AG04449 (cell line): ENCODE results near the gene PAX6.

Experiments
- CTCF ChIA-PET: fragments of 350-600 bp; formaldehyde crosslinking; extraction: SDS; loops from one replicate; lab custom pipeline; 2021; ENCODE audit warnings: antibody characterized with exemption; lab: Yijun Ruan, JAX
- POLR2A ChIA-PET: fragments of 400-600, 350-600 bp; formaldehyde crosslinking; extraction: SDS; loops from one replicate; lab custom pipeline; 2020; ENCODE audit warnings: antibody characterized with exemption, inconsistent platforms; lab: Yijun Ruan, JAX
- DNase-seq: peaks from one replicate; pipeline ENCODE4 v3.0.0-alpha.2; 2010; ENCODE audit warnings: low read depth, low spot score
- H3K4me3 ChIP-seq: 2 replicates; pipeline ENCODE4 v1.5.1; 2011; ENCODE audit warnings: low read depth, mild to moderate bottlenecking, control low read depth, low read length
- TF ChIP-seq, protein P1 (sequence below): IDR thresholded peaks from one replicate; pipeline ENCODE4 v1.5.1; 2011; ENCODE audit warnings: mild to moderate bottlenecking, moderate library complexity, low read length, control low read depth, inconsistent platforms; ENCODE audit not compliant: insufficient read depth; ENCODE audit errors: missing control alignments

Gene PAX6

DNA sequence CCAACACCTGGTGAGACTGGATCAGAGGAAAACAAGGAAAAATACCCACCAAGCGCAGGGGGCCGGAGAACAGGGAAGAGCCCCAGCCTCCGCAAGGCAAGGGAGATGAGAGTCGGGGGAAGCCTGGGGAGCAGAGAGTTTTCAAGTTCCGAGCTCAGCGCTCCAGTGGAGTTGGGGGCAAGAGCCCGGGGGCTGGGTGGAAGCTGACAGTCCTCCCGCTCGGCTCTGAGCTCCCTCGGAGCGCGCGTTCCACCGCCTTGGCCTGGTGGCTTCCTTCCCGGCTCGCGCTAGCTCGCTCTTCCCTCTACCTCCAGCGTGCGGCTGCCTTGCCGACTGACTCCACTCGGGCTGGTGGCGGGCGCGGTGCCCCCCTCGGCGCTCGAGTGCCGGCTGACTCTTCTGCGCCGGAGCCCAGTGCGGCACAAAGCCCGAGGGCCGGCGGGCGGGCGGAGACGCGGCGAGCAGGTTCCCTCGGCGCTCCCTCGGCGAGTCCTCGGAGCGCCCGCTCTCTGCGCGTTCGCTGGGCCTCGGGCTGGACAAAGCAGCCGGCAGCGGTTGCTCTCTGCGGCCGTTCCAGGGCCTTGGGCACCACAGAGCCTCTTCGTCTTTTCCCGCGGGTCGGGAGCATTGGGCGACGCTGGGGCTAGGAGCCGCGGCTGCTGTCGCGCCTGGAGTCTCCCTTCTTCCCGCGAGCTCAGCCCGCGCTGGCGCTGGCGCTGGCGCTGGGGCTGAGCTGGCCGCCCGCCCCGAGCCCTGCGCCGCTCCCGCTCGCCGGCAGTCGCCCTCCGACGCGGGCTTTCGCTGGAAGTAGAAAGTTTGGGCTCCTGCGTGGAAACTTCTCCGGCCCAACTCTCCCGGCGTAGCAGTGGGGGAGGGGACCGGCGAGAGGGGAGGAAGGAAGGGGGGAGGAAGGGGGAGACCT, 1.0 kb downstream of the PAX6 start:
- no peak for DNase-seq
- TF ChIP-seq, protein P1, sequence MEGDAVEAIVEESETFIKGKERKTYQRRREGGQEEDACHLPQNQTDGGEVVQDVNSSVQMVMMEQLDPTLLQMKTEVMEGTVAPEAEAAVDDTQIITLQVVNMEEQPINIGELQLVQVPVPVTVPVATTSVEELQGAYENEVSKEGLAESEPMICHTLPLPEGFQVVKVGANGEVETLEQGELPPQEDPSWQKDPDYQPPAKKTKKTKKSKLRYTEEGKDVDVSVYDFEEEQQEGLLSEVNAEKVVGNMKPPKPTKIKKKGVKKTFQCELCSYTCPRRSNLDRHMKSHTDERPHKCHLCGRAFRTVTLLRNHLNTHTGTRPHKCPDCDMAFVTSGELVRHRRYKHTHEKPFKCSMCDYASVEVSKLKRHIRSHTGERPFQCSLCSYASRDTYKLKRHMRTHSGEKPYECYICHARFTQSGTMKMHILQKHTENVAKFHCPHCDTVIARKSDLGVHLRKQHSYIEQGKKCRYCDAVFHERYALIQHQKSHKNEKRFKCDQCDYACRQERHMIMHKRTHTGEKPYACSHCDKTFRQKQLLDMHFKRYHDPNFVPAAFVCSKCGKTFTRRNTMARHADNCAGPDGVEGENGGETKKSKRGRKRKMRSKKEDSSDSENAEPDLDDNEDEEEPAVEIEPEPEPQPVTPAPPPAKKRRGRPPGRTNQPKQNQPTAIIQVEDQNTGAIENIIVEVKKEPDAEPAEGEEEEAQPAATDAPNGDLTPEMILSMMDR = no peak
- ChIA-PET POLR2A (no interaction called here), CTCF (interaction anchor here (0.6 to 1.4 kb wide), 4 partner anchors 12 to 366 kb away, joined by 3 read pairs; no protein-coding TSS in a partner anchor)
- H3K4me3 ChIP-seq = peak overlapping the region; percentile 54

DNA sequence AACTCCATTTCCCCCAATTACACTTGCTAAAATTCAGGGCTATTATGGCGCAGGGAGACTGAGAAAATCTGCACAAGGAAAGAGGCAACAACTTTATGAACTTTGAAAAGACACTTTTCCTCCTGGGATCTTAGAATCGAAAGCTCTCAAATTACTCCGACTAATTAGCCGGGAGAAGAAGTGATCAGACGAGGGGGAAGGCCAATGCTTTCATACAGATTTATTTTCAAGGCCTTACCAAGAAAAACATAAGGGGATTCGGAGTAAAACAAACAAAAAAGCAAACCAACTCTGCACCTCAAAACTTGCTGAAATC, 1.6 kb downstream of the PAX6 start:
- peak overlapping the region; percentile 54 for H3K4me3 ChIP-seq
- DNase-seq = no peak
- ChIA-PET POLR2A (no interaction called here), CTCF (interaction anchor here (0.8 to 1.4 kb wide), 3 partner anchors 11 to 367 kb away, joined by 3 read pairs; no protein-coding TSS in a partner anchor)
- TF ChIP-seq, protein P1 = no peak

DNA sequence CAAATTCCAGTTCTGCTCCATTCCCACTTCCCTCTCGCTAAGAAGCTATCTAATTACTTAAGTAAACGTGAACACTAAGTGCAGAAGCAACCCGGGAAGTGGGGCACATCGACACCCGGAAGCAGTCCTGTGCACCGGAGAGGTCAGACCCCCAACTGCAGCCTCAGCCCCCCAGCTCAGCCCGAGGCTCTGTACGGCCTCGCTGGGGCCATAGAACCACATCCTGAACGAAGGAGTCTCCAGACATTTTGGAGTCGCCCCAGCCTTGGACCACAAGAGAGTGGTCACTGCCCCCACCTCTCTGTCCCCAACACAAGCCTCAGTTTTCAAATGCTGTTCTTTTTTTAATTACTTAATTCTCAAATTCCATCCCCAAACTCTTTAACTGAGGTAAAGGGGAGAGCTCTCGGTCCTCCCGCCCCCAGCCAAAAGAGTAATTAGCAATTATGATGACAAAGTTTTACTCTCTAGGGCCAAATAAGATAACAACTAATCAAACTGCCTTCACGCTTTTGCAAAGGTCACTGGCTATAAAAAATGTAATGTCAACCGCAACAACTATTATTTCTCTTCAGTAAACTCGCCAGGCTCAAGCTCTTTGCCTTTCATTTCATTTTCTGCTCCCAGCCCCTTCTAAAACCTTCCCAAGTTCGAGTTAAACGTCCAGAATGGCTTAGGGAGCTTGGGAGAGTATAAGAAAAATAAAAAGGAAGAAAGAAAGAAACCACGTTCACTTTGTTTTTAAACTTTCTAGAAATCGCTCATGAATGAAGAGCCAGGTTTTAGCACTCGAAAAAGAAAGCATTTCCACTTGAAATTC, 2.2 kb downstream of the PAX6 start:
- DNase-seq = no peak
- CTCF ChIA-PET = interaction anchor here (0.8 to 1.3 kb wide), 2 partner anchors 170 to 367 kb away, joined by 3 read pairs; no protein-coding TSS in a partner anchor

DNA sequence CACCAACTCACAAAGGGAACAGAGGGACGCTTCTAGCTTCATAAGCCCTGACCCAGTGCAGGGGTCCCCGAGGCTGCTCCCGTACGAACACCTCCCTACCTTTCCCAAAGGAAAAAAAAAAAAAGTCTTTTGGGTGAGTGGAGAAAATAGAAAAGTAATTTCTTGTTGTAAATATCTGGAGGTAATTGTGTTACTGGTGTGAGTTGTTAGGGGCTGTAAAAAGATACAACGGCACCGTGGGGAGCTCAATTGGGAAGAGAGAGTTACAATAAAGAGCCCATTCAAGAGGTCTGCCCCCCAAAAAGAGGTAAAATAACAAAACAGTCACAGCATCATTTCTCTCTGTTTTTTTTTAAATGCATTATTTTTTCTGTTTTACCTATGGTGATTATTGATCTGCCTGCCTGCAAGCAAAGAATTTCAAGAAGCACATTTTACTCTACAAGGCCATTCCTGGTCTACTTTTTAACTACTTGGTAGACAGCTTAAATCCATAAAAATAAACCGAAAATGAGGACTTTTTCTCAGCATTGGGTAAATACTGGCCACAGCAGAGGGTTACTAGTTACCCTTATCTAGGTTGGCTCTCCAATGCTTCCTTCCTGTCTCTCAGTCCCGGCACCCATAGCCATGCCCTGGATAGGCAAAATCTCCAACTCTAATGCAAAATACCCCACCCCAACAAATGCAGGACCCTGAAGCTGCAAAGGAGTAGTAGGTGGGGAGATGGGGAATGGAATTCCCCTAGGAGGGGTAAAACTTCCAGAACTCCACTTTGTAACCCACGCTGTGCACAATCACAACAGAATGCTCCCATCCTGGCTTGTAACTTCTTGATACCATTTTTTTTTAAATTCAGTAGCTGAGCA, 3.1 kb downstream of the PAX6 start:
- DNase-seq = no peak
- H3K4me3 ChIP-seq = no peak overlapping the region
- CTCF ChIA-PET = interaction anchor here (0.6 to 1.1 kb wide), 2 partner anchors 167 to 227 kb away, joined by 3 read pairs; no protein-coding TSS in a partner anchor
- TF ChIP-seq, protein P1 = no peak
- POLR2A ChIA-PET = no interaction called here

More for the DNA sequence above, 2.2 kb downstream of the PAX6 start:
- POLR2A ChIA-PET = no interaction called here
- TF ChIP-seq, protein P1 = no peak
- peak overlapping the region; percentile 12; the same call in 1 of the 2 replicates for H3K4me3 ChIP-seq

DNA sequence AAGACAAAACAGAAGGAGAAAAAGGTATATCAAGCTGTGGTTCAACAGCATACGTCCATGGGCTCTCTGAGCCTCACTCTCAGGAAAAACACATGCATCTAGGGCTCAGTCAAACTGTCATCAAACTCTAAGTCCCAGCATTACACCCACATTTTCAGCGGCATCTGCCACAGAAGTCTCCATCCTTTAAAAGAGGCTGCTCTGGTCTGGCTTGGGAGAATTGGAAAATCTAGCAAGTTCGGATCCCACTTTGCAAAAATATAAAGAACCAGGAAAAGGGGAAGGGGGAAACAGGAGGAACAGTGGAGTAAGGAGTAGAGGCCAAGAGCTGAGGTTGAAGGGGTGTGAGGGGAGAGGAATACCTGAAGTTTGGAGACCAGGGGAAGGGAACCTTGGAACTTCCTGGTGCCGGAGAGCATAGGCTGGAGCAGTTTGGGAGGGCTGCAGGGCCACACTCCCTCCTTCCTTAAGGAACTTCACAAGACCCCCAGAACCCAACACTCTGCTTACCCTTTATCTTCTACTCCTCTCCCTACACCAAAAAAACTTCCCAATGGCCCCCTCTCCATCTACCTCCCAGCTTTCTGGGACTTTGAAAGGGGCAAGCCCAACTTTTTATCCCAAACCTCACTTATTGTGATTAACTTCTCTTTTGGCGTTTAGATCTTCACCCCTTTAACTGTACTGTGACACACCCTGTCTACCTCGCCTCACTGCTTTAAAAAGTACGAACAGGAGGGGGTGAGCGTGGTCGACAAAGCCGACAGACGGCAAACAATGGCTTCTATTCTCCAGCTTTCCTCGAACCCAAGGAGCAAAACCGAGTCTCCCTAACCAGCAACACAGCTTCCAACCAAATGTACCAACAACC, 4.0 kb downstream of the PAX6 start:
- ChIA-PET CTCF (interaction anchor here (1.1 kb wide), 1 partner anchor 166 kb away, joined by 3 read pairs; no protein-coding TSS in a partner anchor), POLR2A (no interaction called here)
- no peak for DNase-seq
- TF ChIP-seq, protein P1 = no peak
- H3K4me3 ChIP-seq = no peak overlapping the region
